Tibial nerve (tissue), 4 donors: ENCODE data around the gene SFXN5. TPM values are rescaled to one million over a fixed set of nuclear protein-coding genes. Genes with fewer than 3 reads are reported as not detected.
A peak's percentile ranks its signal among the peaks of the same experiment; 100 is the strongest.

Source experiments
- DNase-seq, 2 donors: peaks; one replicate each; pipeline ENCODE4 v3.0.0-alpha.2; 2019; ENCODE audit warnings: low spot score in 2 of 2
- H3K27ac ChIP-seq, 4 donors: fragments of 200-600 bp; sonication (generic) in 3 of 4; one replicate each; pipeline ENCODE4 v1.5.1; 2017 to 2019; ENCODE audit warnings: mild to moderate bottlenecking in 1 of 4
- H3K27me3 ChIP-seq, 2 donors: fragments of 200-600 bp; sonication (generic) in 1 of 2; one replicate each; pipeline versions ENCODE4 v1.5.1 to v1.6.0; 2017 to 2019
- H3K36me3 ChIP-seq, 3 donors: fragments of 200-600 bp; sonication (generic); one replicate each; pipeline ENCODE4 v1.5.1; 2018 to 2019
- H3K4me1 ChIP-seq, 4 donors: fragments of 200-600 bp; sonication (generic) in 3 of 4; one replicate each; pipeline ENCODE4 v1.5.1; 2017 to 2019
- H3K4me3 ChIP-seq, 4 donors: fragments of 200-600 bp; sonication (generic) in 3 of 4; one replicate each; pipeline ENCODE4 v1.5.1; 2017 to 2019; ENCODE audit warnings: mild to moderate bottlenecking in 1 of 4, moderate library complexity in 1 of 4
- H3K9me3 ChIP-seq, 4 donors: fragments of 200-600 bp; sonication (generic) in 3 of 4; one replicate each; pipeline ENCODE4 v1.5.1; 2017 to 2019
- EP300 ChIP-seq, 2 donors: sonication (generic); formaldehyde crosslinking; IDR thresholded peaks; one replicate each; pipeline ENCODE4 v1.6.1; 2017; ENCODE audit warnings: antibody characterized with exemption in 2 of 2, mild to moderate bottlenecking in 1 of 2
- POLR2A ChIP-seq, 2 donors: fragments of 450-650 bp; IDR thresholded peaks; one replicate each; pipeline ENCODE4 v1.6.1; 2017; ENCODE audit warnings: antibody characterized with exemption in 2 of 2, mild to moderate bottlenecking in 2 of 2, moderate library complexity in 2 of 2
- WGBS, 2 donors: methylation state at CpG; one replicate each; pipeline ENCODE4 v1.1.5; 2018; 5-methylcytosine and 5-hydroxymethylcytosine counted together
- total RNA-seq, 4 donors: library from RNA; depleted of rRNA; stranded (reverse); fragments of >200 nt; gene quantifications; one replicate each; pipeline ENCODE4 v1.1.0, GENCODE V29; 2016
- TF ChIP-seq, protein P1 (sequence below), 5 experiments: fragments of 200-600 bp in 3 of 5; fragments of 450-650 bp in 2 of 5; sonication (generic) in 3 of 5; IDR thresholded peaks; one replicate each; pipeline ENCODE4 v1.5.1; 2016 to 2019; ENCODE audit warnings: antibody characterized with exemption in 5 of 5, mild to moderate bottlenecking in 3 of 5, moderate library complexity in 2 of 5

The SFXN5 gene
- total RNA-seq, 4 donors from 2014 or later: 13.8 to 58.1 (median 21.7) TPM

DNA sequence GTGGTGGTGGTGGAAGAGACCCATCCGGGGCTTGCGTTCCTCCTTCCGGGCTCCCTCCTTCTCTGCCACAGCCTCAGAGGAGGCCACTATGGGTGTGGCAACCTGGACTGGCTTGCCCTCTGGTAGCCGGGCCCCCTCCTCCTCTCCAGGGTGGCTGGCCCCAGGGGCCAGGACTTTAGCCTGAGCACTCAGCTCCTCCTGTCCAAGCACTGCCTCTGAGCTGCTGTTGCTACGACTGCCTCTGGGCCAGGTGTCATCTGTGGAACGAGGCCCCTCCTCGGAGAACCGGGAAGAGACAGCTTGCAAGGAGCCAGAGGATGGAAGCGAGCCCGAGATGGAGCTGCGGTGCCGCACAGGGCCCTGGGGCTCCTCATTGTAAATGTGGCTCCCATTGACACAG lies 16.7 kb upstream of the SFXN5 start:
- peaks cover 0 to 71% (median 4%) of the 10 kb centered on the region in 4 donors for H3K4me1 ChIP-seq
- no peaks in the 10 kb centered on the region for H3K27me3 ChIP-seq
- H3K9me3 ChIP-seq: no peaks in the 10 kb centered on the region
- H3K36me3 ChIP-seq: peaks cover 0 to 45% (median 0%) of the 10 kb centered on the region in 3 donors
- no peak for DNase-seq
- no peak overlapping the region for H3K27ac ChIP-seq
- no peak overlapping the region for H3K4me3 ChIP-seq
- TF ChIP-seq, protein P1, sequence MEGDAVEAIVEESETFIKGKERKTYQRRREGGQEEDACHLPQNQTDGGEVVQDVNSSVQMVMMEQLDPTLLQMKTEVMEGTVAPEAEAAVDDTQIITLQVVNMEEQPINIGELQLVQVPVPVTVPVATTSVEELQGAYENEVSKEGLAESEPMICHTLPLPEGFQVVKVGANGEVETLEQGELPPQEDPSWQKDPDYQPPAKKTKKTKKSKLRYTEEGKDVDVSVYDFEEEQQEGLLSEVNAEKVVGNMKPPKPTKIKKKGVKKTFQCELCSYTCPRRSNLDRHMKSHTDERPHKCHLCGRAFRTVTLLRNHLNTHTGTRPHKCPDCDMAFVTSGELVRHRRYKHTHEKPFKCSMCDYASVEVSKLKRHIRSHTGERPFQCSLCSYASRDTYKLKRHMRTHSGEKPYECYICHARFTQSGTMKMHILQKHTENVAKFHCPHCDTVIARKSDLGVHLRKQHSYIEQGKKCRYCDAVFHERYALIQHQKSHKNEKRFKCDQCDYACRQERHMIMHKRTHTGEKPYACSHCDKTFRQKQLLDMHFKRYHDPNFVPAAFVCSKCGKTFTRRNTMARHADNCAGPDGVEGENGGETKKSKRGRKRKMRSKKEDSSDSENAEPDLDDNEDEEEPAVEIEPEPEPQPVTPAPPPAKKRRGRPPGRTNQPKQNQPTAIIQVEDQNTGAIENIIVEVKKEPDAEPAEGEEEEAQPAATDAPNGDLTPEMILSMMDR (IDR thresholded peaks at IDR 0.05): no peak
- no peak for TF ChIP-seq POLR2A (IDR thresholded peaks at IDR 0.05)
- TF ChIP-seq EP300 (IDR thresholded peaks at IDR 0.05): no peak
- 88% methylated on average over 12 of the region's 12 CpGs; no CpG with 5 or more reads in 1 of the 2 donors for WGBS, 2 donors

DNA sequence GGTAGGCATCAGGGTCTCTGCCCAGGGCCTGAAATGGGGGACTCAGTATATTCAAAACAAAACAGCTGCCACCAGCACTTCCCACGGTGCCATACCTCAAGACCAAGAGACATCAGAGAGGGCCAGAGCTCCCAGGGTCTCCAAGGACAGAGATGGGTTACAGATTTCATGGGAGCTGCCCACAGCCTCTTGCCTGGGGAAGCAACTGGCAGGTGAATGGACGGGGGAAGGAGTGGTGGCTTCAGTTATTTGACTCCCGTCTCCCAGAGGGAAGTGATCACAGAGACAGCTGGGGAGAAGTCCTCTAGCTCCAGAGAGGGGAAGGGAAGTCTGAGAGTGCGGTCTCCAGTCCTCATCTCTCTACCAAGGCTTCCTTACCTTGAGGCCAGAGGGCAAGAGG lies 15.8 kb upstream of the SFXN5 start:
- Histone ChIP-seq H3K9me3 (no peaks in the 10 kb centered on the region), H3K4me1 (peaks cover 0 to 62% (median 3%) of the 10 kb centered on the region in 4 donors), H3K36me3 (peaks cover 0 to 45% (median 0%) of the 10 kb centered on the region in 3 donors), H3K27me3 (no peaks in the 10 kb centered on the region), H3K4me3 (no peak overlapping the region), H3K27ac (no peak overlapping the region)
- no peak for DNase-seq
- no peak for TF ChIP-seq POLR2A (IDR thresholded peaks at IDR 0.05)
- TF ChIP-seq, protein P1 (IDR thresholded peaks at IDR 0.05): no peak
- TF ChIP-seq EP300 (IDR thresholded peaks at IDR 0.05): no peak
- WGBS, 2 donors: 57 to 74% methylated on average over 3 to 4 of the region's 4 CpGs

DNA sequence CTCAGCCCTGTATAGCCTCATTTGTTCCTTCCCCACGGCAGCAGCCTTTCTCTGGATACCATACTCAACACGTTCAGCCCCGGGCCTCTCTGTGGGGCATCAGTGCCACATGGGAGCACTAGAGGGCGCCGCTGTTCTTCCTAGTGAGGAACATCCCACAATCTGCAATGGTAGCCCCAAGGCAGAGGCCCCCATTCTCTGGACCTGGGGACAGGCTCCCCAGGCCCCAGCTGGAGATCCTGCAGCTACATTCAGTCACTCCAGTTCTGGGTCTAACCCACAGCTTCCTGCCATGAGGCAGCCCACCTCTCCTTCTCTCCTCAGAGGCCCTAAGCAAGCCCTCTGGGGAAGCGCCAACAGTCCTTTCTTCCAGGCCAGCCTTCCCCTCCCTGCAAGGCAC lies 14.2 kb upstream of the SFXN5 start:
- Histone ChIP-seq H3K36me3 (peaks cover 0 to 53% (median 0%) of the 10 kb centered on the region in 3 donors), H3K4me1 (peaks cover 0 to 55% (median 1%) of the 10 kb centered on the region in 4 donors), H3K9me3 (no peaks in the 10 kb centered on the region), H3K27ac (no peak overlapping the region), H3K27me3 (no peaks in the 10 kb centered on the region), H3K4me3 (no peak overlapping the region)
- WGBS, 2 donors: 17 to 20% methylated on average over 6 of the region's 6 CpGs
- DNase-seq: peak; percentile 83 to 94
- TF ChIP-seq, protein P1 (IDR thresholded peaks at IDR 0.05): peak; percentile 87 to 94 (median 88)
- no peak for TF ChIP-seq EP300 (IDR thresholded peaks at IDR 0.05)

DNA sequence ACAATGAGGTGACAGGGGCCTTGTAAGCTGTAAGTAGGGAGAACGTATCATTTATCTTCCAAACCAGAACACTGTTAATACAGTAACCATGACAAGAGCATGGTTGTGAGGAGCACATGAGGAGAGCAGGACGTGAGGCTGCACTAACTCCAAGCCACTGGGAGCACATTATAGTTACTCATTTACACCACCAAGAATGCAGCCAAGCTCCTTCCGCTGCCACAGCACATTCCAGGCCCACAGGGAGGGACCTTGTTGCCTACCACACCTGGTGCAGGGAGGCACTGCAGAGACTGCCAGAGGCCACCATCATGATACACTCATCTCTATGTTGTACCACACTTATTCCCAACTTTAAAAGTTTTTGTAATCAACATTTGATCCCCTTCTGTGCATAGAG lies 13.5 kb upstream of the SFXN5 start:
- Histone ChIP-seq H3K4me1 (peaks cover 0 to 49% (median 1%) of the 10 kb centered on the region in 4 donors), H3K27me3 (no peaks in the 10 kb centered on the region), H3K4me3 (no peak overlapping the region), H3K9me3 (no peaks in the 10 kb centered on the region), H3K27ac (no peak overlapping the region), H3K36me3 (peaks cover 0 to 60% (median 0%) of the 10 kb centered on the region in 3 donors)
- TF ChIP-seq POLR2A (IDR thresholded peaks at IDR 0.05) (no peak), EP300 (IDR thresholded peaks at IDR 0.05) (no peak)
- TF ChIP-seq, protein P1 (IDR thresholded peaks at IDR 0.05): no peak
- 86% methylated on average over 3 of the region's 3 CpGs for WGBS, 2 donors
- DNase-seq: no peak

DNA sequence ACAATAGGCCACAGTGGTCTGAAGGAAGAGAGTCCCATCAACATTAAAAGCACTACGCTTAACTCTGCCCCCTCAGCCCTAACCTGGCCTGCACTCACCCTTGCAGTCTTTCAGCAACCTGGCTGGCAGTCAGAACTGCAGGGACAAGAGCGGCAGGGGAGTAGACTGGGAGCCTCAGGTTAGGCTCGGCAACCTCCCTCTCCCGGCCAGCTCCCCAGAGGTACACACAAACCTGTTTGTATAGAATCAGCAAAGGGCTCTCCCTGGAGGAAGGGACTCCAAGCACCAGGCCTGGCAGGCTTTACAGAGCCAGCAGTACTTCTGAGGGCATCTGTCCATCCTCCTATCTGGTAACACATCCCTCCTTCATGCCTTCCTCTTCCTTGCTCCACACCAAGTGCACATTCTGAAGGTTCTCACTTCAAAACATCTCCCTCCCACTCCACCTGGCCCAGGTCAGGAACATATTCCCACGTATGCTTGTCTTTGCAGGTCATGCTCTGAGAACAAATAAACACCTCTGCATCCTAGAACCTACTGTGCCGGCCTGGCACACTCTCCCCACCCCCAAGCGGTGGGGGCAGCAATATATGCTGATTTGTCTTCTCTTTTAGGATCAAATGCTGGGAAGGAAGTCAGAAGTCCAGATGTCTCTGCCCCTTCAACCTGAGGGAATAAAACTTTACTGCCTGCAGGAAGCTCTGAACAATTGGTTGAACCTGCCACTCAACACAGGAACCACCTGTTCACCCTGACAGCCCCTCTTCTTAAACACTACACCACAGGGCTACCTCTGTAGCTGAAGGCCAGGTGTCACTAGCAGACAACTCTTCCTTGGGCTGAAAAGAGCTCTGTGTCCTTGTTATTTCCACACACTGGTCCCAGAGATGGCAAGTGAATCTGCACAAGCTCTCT lies 12.6 kb upstream of the SFXN5 start:
- H3K36me3 ChIP-seq: peaks cover 0 to 68% (median 0%) of the 10 kb centered on the region in 3 donors
- H3K27me3 ChIP-seq: no peaks in the 10 kb centered on the region
- 74 to 75% methylated on average over 7 of the region's 7 CpGs for WGBS, 2 donors
- TF ChIP-seq POLR2A (IDR thresholded peaks at IDR 0.05) (no peak), EP300 (IDR thresholded peaks at IDR 0.05) (no peak)
- TF ChIP-seq, protein P1 (IDR thresholded peaks at IDR 0.05): no peak
- no peaks in the 10 kb centered on the region for H3K9me3 ChIP-seq
- H3K4me1 ChIP-seq: peaks cover 0 to 40% (median 1%) of the 10 kb centered on the region in 4 donors
- no peak overlapping the region for H3K4me3 ChIP-seq
- no peak overlapping the region for H3K27ac ChIP-seq
- DNase-seq: no peak
